GM12872 (cell line): Measurements from ENCODE around the gene OR1K1.

Experiments
- TF ChIP-seq, protein P1 (sequence below): IDR thresholded peaks from 3 replicates; pipeline ENCODE4 v1.5.1; 2011; ENCODE audit warnings: low read depth, mild to moderate bottlenecking, low read length, moderate library complexity; ENCODE audit not compliant: insufficient read depth

OR1K1 gene

DNA sequence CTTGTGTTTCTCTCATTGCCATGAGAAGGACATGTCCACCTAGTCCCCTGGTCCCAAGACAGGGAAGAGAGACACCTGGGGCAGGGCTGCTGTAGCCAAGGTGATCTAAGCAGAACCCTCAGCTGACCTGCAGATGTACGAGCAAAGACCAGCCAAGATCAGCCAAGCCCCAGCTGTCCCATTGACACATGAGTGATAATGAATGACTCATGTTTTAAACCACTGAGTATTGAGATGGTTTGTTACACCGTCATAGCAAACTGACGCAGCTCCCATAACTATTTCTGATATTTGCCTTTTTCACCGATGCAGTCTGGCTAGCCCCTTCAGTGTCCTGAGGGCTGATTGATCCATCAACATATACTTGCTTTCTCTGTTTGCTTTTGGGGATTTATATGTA is 6.7 kb downstream of the OR1K1 start:
- TF ChIP-seq, protein P1, sequence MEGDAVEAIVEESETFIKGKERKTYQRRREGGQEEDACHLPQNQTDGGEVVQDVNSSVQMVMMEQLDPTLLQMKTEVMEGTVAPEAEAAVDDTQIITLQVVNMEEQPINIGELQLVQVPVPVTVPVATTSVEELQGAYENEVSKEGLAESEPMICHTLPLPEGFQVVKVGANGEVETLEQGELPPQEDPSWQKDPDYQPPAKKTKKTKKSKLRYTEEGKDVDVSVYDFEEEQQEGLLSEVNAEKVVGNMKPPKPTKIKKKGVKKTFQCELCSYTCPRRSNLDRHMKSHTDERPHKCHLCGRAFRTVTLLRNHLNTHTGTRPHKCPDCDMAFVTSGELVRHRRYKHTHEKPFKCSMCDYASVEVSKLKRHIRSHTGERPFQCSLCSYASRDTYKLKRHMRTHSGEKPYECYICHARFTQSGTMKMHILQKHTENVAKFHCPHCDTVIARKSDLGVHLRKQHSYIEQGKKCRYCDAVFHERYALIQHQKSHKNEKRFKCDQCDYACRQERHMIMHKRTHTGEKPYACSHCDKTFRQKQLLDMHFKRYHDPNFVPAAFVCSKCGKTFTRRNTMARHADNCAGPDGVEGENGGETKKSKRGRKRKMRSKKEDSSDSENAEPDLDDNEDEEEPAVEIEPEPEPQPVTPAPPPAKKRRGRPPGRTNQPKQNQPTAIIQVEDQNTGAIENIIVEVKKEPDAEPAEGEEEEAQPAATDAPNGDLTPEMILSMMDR = no peak

DNA sequence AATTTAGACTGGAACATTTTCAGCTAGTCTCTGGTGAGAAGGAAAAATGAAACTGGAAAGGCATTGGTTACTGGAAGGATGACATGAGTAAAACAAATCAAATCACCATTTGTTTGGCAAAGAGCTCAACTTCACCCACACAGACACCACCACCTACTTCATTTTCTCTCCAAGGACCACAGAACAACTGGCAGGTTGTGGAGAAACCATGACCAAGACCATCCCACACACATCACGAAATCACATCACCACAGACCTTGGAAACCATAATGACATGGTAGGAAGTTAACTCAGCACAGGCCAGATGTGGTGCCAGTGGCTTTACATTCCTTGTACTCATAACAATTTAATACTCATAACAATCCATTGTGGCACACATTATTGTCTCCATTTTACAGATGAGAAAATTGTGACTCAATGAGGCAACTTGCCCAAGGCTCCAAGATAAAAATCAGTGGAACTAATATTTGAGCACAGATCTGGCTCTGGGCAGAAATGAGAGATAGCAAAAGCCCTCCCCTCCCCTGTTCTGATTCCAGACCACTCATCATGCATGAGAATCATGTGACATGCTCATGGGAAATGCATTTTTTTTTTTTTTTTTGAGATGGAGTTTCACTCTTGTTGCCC is 7.5 kb downstream of the OR1K1 start:
- TF ChIP-seq, protein P1 = no peak

DNA sequence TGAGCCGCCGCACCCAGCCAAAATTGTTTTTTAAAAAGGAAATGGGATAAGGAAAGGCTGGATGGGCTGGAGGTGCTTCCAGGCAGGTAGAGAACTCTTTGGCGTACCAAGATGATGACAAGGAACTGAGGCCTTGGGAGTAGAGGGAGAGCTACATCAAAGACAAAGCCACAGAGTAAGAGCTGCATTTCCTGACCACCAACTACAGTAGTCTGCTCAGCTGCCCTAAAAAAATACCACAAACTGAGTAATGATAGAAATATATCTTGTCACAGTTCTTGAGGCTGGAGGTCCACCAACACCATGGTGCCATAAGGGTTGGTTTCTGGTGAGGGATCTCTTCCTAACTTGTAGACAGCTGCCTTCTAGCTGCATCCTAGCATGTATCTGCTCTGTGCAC is 8.2 kb downstream of the OR1K1 start:
- TF ChIP-seq, protein P1 = no peak

DNA sequence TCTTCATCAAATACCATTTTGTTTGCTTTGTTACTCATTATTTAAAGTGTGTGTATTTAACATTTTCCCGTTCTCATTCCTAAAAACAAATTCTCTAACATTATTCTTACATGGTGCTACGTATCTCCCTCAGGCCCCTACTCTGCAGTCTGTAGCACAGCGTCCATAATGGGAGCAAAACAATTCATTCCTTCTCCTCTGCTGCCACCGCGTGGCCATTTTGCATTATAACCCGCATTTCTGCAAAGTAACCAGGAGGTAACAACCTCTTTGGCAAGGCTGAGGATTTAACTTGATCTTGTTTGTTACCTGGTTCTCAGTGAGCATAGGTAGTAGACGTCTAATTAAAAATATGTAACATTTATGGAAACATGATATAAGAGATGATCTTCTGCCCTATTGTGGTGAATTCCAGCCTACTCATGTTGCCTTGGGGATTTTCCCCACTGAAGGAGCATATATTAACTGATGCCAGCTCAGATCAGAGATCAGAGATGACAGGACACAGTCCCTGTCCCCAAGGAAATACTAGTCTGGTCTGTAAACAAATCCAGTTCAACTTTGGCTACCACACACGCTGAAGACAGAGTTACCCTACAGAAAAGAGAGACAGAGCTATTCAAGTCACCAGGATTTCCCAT is 10.5 kb downstream of the OR1K1 start:
- TF ChIP-seq, protein P1 = peak; percentile 57; the same call in 2 of the 3 replicates

DNA sequence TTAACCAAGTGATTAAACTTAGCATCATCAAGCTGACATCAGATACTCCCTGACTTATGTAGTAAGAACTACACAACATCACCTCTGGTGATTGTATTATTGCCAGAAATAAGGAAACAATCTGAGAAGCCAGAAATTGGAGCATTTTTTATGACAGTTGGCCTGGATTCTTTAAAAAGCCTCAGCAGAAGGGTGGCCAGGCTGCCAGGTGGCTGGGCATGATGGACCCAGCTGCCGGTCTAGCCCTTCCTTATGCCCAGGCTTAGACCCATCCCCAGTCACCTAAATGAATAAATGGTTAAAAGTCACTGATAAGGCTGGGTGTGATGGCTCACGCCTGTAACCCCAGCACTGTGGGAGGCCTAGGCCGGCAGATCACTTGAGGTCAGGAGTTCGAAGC is 12.8 kb downstream of the OR1K1 start:
- TF ChIP-seq, protein P1 = no peak

DNA sequence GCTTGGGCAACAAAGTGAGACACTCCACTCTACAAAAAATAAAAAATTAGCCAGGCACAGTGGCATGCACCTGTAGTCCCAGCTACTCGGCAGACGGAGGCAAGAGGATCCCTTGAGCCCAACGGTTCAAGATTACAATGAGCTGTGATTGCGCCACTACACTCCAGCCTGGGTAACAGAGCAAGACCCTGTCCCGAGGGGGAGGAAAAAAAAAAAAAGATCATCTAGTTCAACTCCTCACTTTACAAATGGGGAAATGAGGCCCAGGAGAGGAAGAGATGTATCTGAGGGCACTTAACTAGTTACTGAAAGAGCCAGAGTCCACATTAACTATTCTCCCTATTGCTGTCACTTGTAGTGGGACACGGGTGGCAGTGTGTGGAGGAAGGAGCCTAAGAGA is 14.6 kb downstream of the OR1K1 start:
- TF ChIP-seq, protein P1 = no peak

DNA sequence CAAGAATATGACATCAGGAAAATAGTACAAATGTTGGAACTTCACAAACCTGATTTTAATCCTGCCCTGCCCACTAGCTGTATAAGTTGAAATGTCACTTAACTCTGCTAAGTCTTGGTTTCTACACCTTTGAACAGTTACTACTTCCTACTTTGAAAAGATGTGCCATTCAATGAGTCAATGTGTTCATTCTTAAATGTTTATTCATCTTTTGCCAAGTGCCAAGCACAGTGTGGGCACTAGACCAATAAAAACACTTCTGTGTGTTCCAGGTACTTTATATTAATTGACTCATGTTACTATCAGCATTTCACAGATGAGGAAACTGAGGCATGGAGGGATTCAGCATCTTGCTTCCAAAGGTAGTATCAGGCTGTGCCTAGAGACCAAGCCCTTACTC is 15.6 kb downstream of the OR1K1 start:
- TF ChIP-seq, protein P1 = no peak
